HepG2 (cell line): ENCODE measurements around the gene IL17F. TPM values are rescaled to one million over a fixed set of nuclear protein-coding genes. Genes with fewer than 3 reads are reported as not detected.

ENCODE experiments used
- AFF4 ChIP-seq: sonication (generic); formaldehyde crosslinking; IDR thresholded peaks from 2 replicates; pipeline ENCODE4 v1.4.0; 2020; ENCODE audit warnings: missing genetic modification reagents
- FOSL1 ChIP-seq: sonication (generic); formaldehyde crosslinking; IDR thresholded peaks from 2 replicates; pipeline ENCODE4 v1.9.0; 2021; ENCODE audit warnings: missing genetic modification reagents, borderline replicate concordance
- GLMP ChIP-seq: sonication (generic); formaldehyde crosslinking; IDR thresholded peaks from 2 replicates; pipeline ENCODE4 v1.9.0; 2021; ENCODE audit warnings: missing genetic modification reagents, mild to moderate bottlenecking, borderline replicate concordance
- MXI1 ChIP-seq: IDR thresholded peaks from 3 replicates; pipeline ENCODE4 v1.6.1; 2012; ENCODE audit warnings: low read depth, low read length, inconsistent platforms, borderline replicate concordance
- SALL1 ChIP-seq: sonication (generic); formaldehyde crosslinking; IDR thresholded peaks from 2 replicates; pipeline ENCODE4 v1.8.0; 2022; ENCODE audit warnings: mild to moderate bottlenecking, missing genetic modification reagents
- SOX13 ChIP-seq, 3 experiments: fragments of 450-650 bp in 1 of 3; sonication (generic) in 1 of 3; formaldehyde crosslinking in 1 of 3; IDR thresholded peaks in 2 of 3; conservative IDR thresholded peaks in 1 of 3; 2 replicates each; pipeline versions ENCODE4 v1.5.0 to v1.6.1; 2016 to 2020; ENCODE audit warnings: antibody characterized with exemption in 1 of 3, mild to moderate bottlenecking in 1 of 3, missing compliant biosample characterization in 1 of 3, missing genetic modification reagents in 1 of 3, moderate library complexity in 1 of 3
- U2AF1 ChIP-seq: fragments of 200-400 bp; formaldehyde crosslinking; optimal IDR thresholded peaks from 2 replicates; pipeline ENCODE3; 2017; ENCODE audit warnings: mild to moderate bottlenecking, low read depth, low read length
- UBTF ChIP-seq: sonication (generic); formaldehyde crosslinking; IDR thresholded peaks from 2 replicates; pipeline ENCODE4 v1.4.0; 2020; ENCODE audit warnings: mild to moderate bottlenecking, missing genetic modification reagents
- YY1 ChIP-seq: IDR thresholded peaks from 2 replicates; pipeline ENCODE4 v1.6.1; 2011; ENCODE audit warnings: low read length, low read depth, moderate library complexity, mild to moderate bottlenecking; ENCODE audit not compliant: insufficient read depth, insufficient replicate concordance
- ZBTB7B ChIP-seq: sonication (generic); formaldehyde crosslinking; IDR thresholded peaks from 2 replicates; pipeline ENCODE4 v1.4.0; 2020; ENCODE audit warnings: missing genetic modification reagents
- ZNF609 ChIP-seq: sonication (generic); formaldehyde crosslinking; IDR thresholded peaks from 2 replicates; pipeline ENCODE4 v1.4.0; 2020; ENCODE audit warnings: mild to moderate bottlenecking, missing genetic modification reagents, borderline replicate concordance
- ZNF781 ChIP-seq: sonication (generic); formaldehyde crosslinking; IDR thresholded peaks from 2 replicates; pipeline ENCODE4 v1.5.1; 2020; ENCODE audit warnings: borderline replicate concordance, mild to moderate bottlenecking, missing genetic modification reagents; ENCODE audit errors: not compliant biosample characterization
- polyA plus RNA-seq, 8 experiments: library from polyadenylated mRNA; depleted of rRNA in 3 of 8; stranded (reverse) in 7 of 8; unstranded in 1 of 8; fragments of >200 nt; fragmentation: Illumina TruSeq in 4 of 8; extraction: Trizol in 4 of 8; gene quantifications; 2 replicates each; pipeline versions ENCODE4 v1.2.1 to v1.2.3, GENCODE V29; 2011 to 2016; ENCODE audit warnings: low read depth in 4 of 8, missing spikeins in 1 of 8, mixed read lengths in 1 of 8; ENCODE audit not compliant: insufficient read depth in 1 of 8
- total RNA-seq, 5 experiments: library from RNA; depleted of rRNA; stranded (reverse); fragments of >200 nt; fragmentation: Illumina TruSeq; extraction: Trizol; gene quantifications; 2 replicates each; pipeline ENCODE4 v1.2.3, GENCODE V29; 2016; ENCODE audit warnings: low read depth in 1 of 5

The IL17F gene
- total and polyA plus RNA-seq, 2 of the 13 experiments (the other 11 are each of a cell fraction or from before 2014, with no cell fraction given): not detected

- peak; percentile 95 for TF ChIP-seq UBTF (CRISPR knock-in tag)
- peak; percentile 94; the same call in 2 of the 3 replicates for TF ChIP-seq MXI1
- TF ChIP-seq GLMP (CRISPR knock-in tag): no peak
- TF ChIP-seq AFF4 (CRISPR knock-in tag): peak; percentile 50; the same call in 1 of the 2 replicates
- TF ChIP-seq ZBTB7B (CRISPR knock-in tag): no peak
- peak; percentile 90 for TF ChIP-seq SALL1 (CRISPR knock-in tag)
- peak; percentile 89 for TF ChIP-seq ZNF781
- TF ChIP-seq SOX13 (IDR thresholded peaks at IDR 0.05): no peak
- peak in 1 of 2 experiments; percentile 10; a peak in 1 of 4 replicates for TF ChIP-seq SOX13 (CRISPR knock-in tag; conservative IDR thresholded peaks at IDR 0.05 in 1 of 2, IDR thresholded peaks at IDR 0.05 in 1 of 2)
- TF ChIP-seq U2AF1: peak; percentile 24
- TF ChIP-seq ZNF609 (CRISPR knock-in tag): no peak
- no peak for TF ChIP-seq FOSL1 (CRISPR knock-in tag)
- TF ChIP-seq YY1: peak; percentile 51
Observed at GRCh38 chr6:52284460-52285176, 40.3 kb upstream of the IL17F start, which contains the start of gene MCM3 (continued).
